ENCODE results near the gene FASN. TPM values are rescaled to one million over a fixed set of nuclear protein-coding genes. Genes with fewer than 3 reads are reported as not detected.

Gene FASN
- polyA plus RNA-seq, 4 donors, result 29.5 to 65.2 (median 45.9) TPM

DNA sequence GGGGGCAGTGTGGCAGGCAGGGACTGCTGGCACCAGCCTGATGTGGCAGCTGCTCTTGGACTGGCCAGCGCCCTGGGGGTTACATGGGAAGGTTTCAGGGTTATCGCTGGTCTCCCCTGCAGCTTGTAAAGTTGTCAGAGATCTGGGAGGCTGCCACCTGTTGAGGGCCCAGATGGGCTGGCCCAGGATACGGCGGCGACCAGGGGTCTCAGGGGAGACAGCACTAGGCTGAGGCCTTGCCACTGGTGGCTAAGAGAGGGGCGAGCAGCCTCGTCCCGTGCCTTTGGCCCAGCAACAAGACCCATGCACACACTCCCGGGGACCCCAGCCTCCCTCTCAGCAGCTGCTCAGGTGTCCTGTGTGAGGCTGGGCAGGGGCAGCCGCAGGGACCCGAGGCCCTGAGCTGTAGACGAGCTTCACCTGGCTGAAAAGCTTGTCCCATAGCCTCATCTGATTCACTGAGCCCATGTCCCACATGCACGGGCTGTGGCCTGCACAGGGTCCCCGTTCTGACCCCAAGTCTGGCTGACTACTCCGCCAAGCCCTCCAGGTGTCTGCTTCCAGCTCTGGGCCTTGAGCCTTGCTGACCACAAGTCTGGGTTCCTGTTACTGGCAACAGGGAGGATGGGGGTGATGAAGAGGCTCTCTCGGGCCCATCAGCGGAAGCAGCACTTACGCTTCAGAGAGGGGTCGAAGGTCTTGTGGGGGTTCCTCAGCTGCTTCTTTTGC, 38.6 kb downstream of the FASN start:
- no peak for DNase-seq (ENCODE audit: low read depth in 4 of 4, low spot score in 2 of 4)

DNA sequence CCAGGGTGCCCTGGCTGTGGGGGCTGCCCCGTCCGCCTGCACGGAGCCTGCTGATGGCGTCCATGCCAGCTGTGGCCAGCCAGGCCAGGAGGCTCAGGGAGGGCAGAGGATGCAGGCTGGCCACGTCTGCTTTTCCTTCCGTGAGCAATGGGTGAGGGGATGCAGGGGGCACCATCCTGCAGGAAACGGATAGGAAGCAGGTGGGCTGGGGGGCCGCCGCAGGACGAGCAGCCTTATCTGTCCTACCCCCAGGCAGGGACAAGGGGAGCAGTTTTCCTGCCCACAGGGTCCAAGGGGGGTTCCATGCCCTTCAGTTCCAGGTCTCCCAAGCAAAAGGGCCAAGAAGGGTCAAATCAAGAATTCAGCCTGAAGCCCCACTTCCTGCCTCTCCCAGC, 39.2 kb downstream of the FASN start:
- DNase-seq (ENCODE audit: low read depth in 4 of 4, low spot score in 2 of 4), result no peak

DNA sequence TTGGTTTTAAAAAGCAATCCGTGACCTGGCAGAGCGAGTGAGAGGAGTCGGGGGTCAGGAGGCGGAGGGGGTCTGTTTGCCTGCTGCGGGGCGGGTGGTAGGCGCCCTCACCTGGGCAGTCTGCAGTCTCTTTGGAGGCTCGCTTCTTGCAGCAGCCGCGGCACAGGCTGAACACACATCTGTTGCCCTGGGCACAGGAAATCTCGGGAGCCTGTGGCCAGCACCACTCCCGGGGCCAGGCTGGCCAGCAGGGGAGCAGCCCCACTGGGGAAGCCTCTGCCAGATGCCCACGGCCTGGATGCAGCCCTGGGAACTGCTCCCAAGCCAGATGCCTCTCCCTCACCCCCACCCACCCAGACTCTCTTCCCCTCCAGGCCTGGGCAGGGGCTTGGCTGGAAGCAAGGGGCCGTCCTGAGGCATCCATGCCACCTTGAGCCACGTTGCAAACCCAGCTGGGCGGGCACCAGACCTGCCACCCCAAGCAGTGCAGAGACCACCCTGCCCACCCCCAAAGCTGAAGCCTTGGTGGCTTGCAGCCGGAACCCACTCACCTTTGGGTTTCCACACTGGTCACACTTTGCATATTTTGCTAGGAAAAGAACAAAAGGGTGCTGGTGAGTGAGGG, 39.7 kb downstream of the FASN start:
- no peak for DNase-seq (ENCODE audit: low read depth in 4 of 4, low spot score in 2 of 4)

DNA sequence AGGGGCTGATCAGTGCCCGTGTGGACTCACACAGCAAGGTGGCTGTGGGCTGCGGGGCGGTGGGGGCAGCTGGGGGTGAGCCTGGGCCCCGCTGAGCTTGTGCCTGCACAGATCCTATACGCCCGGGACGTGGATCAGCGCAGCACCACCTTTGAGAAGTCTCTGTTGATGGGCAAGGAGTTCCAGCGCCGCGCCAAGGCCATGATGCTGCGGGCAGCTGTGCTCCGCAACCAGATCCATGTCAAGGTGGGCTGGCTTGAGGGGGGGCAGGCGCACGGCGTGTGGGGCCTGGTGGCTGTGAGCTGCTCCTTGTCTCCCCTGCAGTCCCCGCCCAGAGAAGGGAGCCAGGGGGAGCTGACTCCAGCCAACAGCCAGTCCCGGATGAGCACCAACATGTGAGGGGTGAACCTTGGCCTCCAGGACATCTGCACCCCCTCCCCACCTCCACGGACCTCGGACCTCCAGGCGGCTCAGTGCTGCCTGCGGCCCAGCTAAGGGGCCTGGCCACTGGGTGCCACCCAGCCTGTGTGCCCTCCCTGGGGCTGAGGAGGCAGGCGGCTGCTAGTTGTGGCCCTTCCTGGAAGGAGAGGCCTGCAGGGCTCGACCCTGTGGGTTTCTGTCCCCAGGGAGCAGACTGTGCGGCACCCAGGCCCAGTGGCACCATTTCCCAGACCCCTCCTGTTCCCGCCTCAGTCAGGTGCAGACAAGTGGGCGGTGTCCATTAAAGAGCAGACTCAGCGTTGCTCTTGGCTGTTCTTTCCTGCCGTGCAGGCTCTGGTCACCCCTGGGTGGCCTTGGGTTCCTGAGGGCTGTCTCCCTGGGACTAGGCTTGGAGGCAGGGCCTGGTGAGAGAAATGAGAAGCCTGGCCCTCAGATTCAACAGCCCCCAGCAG, 41.1 kb downstream of the FASN start:
- DNase-seq (ENCODE audit: low read depth in 4 of 4, low spot score in 2 of 4), result no peak

DNA sequence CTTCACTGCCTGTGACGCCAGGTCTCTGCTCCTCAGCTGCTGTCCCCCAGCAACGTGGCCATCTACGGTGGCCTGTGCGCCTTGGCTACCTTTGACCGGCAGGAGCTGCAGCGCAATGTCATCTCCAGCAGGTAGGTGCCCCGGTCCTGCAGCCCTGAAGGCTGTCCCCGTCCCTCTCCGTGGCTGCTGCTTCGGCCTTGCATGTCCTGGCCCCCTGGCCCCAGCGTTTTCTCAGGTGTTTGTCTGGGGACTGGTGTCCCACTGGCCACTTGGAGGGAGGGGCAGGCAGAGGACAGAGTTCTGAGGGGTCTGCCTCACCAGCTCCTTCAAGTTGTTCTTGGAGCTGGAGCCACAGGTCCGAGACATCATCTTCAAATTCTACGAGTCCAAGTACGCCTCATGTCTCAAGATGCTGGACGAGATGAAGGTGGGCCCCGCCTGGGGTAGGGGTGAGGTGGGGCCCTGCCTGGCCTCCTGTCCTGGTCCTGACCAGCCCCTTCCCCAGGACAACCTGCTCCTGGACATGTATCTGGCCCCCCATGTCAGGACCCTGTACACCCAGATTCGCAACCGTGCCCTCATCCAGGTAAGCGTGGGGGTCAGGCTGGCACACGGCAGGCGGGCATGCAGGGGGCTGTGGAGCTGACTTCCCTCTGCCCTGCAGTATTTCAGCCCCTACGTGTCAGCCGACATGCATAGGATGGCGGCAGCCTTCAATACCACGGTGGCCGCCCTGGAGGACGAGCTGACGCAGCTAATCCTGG, 41.9 kb downstream of the FASN start:
- DNase-seq (ENCODE audit: low read depth in 4 of 4, low spot score in 2 of 4), result no peak

DNA sequence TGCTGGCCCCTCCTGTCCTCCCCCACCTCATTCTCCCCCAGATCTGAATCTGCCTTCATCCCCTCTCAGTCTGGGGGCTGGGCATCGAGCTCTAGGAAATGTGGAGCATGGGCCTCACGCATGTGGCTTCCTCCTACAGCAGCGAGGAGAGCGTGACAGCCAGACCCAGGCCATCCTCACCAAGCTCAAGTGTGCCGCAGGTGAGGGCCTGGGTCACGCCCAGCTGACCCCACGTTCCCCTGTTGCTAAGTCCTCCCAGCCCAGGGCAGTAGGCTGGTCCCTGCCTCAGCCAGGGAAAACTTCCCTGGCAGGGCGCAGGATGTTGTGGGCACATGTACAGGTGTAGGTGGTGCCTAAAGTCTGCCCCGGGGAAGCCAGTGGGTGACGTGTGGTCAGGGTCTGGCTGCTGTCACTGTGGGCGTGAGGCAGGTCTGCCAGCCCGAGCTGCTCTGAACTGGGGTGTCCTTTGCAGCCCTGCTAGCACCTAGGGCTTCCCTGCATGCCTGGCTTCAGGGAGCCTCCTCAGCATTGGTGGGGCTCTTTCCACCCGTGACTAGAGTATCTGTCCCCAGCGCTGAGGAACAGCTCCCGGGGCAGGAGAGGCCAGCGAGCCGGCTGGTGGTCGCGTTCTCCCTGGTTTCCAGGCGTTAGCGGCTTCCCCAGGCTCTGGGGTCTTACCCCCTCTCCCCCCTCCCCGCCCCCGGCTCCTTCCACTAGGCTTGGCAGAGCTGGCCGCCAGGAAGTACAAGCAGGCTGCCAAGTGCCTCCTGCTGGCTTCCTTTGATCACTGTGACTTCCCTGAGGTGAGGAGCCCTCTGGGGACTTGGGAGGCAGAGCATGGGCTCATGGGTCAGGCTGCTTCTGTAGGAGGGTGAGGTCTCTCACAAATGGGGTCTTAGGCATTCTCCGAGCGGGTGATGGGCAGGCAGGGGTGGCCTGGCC, 42.7 kb downstream of the FASN start:
- DNase-seq (ENCODE audit: low read depth in 4 of 4, low spot score in 2 of 4), result no peak

DNA sequence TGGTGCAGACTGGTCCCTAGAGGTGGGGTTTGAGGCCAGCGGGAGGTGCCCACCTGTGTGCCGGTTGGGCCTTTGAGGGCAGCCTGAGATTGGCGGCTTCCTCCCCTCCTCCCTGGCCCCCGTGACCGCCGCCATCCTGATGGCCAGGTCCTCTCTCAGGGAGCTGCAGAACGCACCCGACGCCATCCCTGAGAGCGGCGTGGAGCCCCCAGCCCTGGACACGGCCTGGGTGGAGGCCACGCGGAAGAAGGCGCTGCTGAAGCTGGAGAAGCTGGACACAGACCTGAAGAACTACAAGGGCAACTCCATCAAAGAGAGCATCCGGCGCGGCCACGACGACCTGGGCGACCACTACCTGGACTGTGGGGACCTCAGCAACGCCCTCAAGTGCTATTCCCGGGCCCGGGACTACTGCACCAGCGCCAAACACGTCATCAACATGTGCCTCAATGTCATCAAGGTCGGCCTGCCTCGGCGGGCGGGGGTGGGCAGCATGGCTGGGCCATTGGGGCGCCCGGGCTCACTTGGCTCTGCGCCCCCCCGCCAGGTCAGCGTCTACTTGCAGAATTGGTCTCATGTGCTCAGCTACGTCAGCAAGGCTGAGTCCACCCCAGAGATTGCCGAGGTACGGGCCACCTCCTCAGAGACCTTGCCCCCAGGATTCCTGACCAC, 43.5 kb downstream of the FASN start:
- no peak for DNase-seq (ENCODE audit: low read depth in 4 of 4, low spot score in 2 of 4)

DNA sequence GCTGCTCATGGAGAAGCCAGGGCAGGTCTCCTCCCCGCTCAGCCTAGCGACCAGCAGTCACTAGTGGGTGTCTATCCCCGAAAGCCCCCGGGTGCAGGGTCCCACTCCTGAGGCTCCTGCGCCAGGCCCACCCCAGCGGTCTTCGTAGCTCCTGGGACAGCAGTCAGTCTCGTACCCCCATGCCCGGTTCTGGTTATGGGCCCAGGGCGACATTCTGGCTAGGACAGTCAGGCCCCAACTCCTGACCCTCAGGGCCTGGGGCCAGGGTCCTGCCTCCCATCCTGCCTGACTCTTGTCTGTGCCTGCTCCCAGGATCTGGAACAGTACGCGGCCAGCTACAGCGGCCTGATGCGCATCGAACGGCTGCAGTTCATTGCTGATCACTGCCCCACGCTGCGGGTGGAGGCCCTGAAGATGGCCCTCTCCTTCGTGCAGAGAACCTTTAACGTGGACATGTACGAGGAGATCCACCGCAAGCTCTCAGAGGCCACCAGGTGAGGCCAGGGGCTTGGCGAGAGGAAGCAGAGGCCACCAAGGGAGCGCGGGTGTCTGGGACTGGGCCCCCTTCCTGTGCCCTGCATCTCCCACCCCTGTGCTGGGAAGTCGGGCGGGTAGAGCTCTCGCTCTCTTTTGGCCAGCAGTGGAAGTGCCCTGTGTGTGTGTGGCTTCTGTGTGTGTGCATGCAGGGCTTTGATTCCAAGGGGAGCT, 44.3 kb downstream of the FASN start:
- no peak for DNase-seq (ENCODE audit: low read depth in 4 of 4, low spot score in 2 of 4)

DNA sequence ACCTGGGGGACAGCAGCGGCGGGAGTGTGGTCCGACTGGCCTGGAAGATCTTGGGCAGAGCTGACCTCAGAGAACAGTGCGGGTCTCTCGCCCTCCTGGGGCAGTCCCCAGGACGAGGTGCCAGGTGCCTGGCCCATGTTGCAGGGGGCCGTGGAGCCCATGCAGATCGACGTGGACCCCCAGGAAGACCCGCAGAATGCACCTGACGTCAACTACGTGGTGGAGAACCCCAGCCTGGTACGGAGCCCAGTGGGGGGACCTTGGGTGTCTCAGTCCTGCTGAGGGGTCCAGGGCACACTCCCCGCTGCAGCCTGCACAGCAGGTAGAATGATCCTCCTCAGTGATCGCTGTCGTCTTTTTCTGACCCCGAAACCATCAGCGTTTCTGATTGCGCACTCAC, 44.9 kb downstream of the FASN start:
- no peak for DNase-seq (ENCODE audit: low read depth in 4 of 4, low spot score in 2 of 4)

DNA sequence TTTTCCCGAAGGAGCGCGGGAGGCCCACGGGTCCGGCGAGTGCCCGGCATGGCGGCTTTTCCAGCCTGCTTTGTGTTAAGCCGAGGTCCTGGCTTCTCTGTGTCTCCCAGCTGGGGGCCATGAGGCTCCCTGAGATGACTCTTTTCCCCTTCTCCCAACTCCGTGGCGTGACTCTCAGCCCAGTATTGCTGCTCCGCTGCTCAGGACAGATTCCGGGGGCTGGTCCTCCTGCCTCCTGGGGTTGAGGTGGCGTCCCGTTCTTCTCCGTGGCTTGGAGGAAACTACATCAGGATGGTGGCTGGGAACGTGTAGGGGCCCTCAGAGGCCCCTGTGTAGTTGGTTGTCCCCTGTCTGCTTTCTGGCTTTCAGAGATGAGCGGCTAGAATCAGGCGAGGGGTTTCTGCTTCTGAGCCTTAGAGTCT, 45.4 kb downstream of the FASN start:
- DNase-seq (ENCODE audit: low read depth in 4 of 4, low spot score in 2 of 4), result no peak

DNA sequence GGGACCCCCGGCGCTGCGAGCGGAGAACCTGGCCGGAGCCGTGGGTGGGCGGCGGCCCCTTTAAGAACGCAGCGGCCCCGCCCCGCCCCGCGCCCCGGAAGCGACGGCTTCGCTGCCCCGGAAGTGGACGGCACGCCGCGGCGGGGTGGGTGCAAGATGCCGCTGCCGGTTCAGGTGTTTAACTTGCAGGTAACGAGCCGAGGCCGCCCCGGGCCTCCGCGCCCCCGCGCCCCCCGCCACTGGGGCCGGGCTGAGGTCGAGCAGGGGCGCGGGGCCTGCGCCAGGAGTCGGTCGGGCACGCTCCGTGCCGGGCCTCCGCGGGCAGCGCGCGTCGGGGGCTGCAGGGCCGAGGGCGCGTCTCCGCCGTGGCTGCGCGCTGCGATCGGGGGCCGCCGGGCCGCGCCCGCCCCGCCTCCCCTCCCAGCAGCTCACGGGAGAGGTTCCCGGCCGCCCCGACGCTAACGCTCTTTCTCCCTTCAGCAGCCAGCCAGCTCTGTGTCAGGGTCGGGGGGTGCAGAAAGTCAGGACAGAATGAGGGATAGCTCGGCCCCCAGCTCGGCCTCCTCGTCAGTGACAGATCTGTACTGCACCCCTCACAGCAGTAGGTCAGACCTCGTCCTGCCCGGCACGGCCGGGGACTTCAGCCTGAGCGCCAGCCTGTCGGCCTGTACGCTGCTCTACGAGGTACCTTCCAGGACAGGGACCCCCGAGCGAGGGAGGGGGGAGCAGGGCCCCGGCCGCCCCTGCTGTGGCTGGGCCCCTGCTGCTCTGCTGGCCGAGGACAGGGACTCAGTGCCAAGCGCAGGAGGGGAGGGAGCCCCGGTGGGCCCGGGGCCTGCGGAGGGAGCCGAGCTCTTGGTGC, 46.0 kb downstream of the FASN start, which contains the start of the genes GPS1 and RFNG:
Gene GPS1 (plus strand): TSS at position 123 of the 862 bp plus-strand sequence. CDS start 34 bp downstream, at position 157.
Gene RFNG (minus strand): TSS at position 36 of the 862 bp plus-strand sequence. CDS start 45 bp downstream, outside the sequence.
- DNase-seq (ENCODE audit: low read depth in 4 of 4, low spot score in 2 of 4), result peak in 1 of 4 donors; percentile 56

DNA sequence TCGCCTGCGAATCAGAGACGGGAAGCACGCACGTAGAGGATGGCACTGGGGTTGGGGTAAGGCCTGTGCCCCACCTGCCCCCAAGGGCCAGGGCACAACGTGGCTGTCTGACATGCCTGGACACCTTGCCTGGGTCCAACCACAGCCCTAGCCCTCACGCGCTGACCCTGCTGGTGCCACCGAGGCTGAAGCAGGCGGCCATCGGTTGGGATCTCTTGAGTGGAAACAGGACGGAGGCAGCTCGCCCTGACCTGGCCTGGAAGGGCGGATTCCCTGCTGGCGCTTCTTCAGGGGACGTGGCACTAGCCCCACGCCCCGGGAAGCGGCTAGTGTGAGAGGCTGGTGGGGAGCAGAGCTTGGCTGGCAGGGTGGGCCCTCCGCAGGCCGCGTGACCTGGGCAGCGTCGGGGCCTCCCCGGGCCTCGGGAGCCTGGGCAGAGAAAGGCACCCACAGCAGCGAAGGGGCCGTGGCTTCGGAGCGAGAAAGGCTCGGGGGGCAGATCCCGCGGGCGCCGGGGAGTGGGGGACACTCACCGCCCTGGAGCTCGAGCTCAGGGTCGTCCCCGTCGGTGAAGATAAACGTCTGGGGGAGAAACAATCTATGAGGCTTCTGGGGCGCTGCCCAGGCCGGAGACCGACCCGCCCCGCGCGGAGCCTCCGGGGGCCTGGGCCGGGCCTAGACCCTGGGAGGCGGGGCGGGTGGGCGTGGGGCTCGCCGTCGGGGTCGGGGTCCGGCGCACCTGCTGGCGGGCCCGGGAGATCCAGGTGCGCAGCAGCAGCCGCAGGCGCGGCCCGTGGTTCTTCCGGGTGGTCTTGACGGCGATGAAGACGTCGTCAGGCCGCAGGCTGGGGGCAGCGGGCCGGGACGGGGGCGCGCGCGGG, 47.0 kb downstream of the FASN start:
- no peak for DNase-seq (ENCODE audit: low read depth in 4 of 4, low spot score in 2 of 4)

DNA sequence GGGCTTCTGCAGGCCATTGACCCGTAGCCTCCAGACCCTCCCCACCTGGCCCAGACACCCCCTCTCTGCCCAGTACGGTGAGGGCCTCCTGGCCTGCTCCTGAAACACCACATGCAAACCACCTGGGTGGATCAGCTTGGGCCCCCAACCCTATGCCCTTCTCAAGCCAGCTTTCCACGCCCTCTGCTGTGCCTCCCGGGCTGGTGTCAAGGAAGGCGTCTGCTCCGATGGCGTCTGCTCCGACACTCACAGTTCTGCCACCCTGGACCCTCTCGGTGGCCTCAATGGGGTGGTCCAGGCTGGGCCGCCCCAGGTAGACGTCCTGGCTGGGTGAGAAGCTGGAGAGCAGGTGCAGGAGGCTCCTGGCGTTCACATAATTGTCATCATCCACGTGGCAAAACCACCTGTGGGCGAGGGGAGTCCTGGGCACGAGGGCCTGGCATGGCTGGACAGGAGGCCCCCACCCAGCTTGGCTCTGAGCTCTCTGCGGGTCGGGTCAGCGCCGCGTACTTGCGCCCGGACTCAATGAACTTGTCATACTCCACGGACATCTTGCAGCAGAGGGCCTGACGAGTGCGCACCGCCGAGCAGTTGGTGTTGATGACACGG, 47.8 kb downstream of the FASN start:
- no peak for DNase-seq (ENCODE audit: low read depth in 4 of 4, low spot score in 2 of 4)

DNA sequence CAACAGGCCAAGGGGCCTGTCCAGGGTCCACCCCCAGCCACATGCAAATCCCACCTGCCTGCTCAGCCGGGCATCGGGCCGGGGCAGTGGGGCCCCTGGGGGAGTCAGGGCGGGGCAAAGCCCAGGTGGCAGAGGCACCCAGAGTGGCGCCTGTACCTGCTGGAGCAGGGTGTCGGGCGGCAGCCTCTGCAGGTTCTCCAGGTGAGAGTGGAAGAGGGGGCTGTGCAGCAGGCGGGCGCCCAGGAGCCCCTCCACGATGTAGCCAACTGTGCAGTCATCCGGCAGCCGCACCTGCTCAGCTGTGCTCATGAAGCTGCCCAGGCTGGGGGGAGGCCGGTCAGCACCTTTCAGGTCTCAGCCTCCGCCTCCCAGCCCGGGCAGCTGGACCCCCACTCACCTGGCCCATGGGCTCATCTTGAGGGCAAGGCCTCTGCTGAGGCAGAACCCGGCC, 48.5 kb downstream of the FASN start:
- no peak for DNase-seq (ENCODE audit: low read depth in 4 of 4, low spot score in 2 of 4)

DNA sequence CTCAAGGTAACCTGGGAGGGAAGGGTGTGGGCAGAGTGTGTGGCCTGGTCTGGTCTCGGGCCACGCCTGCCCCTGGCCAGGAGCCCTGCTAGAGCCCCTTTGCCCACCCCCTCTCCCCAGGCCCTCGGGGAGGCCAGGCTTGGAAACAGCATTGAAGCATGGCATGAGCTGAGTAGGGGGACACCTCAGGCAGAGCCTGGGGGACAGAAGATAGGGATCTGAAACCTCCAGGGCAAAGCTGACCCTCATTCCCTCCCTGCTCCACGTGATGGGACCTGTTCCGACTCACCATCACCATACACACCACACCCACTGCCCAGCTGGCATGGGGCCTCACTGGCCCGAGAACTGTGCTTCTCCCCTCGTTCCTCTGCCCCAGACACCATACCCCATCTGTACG, 48.9 kb downstream of the FASN start:
- DNase-seq (ENCODE audit: low read depth in 4 of 4, low spot score in 2 of 4), result no peak

DNA sequence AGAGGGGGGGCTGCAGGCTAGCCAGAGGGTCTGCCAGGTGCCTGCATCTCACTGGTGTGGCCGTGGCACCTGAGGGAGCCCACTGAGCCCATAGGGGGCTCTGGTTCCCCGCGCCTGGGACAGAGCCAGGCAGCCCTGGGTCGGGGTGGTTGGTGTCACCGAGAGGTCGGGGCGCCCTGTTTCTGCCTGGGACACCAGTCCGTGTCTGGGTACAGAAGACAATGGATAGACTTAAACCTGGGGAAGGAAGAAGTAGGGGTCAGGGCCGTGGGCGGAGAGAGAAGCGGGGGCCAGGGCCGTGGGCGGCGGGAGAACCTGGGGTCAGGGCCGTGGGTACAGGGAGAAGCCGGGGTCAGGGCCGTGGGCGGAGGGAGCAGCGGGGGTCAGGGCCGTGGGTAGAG, 49.5 kb downstream of the FASN start:
- DNase-seq (ENCODE audit: low read depth in 4 of 4, low spot score in 2 of 4), result no peak

Measured in left renal cortex interstitium (tissue), 4 donors.